ENCODE results near the gene MYO15B.

MYO15B gene

GRCh38 chr17:75607086-75607485 is 19.5 kb downstream of the MYO15B start:
- DNase-seq = no peak

GRCh38 chr17:75610103-75610984 is 22.7 kb downstream of the MYO15B start:
- DNase-seq = no peak

GRCh38 chr17:75611851-75612429 is 24.3 kb downstream of the MYO15B start:
- DNase-seq = no peak

- DNase-seq = no peak
Observed at GRCh38 chr17:75612906-75613626, 25.5 kb downstream of the MYO15B start.

GRCh38 chr17:75614006-75614405 is 26.4 kb downstream of the MYO15B start:
- DNase-seq = no peak

GRCh38 chr17:75614556-75615270 is 27.1 kb downstream of the MYO15B start:
- DNase-seq = no peak

- no peak for DNase-seq
Observed at GRCh38 chr17:75615301-75615700, 27.7 kb downstream of the MYO15B start.

- no peak for DNase-seq
Observed at GRCh38 chr17:75616521-75617122, 29.0 kb downstream of the MYO15B start.

- no peak for DNase-seq
Observed at GRCh38 chr17:75617218-75617617, 29.6 kb downstream of the MYO15B start.

- DNase-seq = no peak
Observed at GRCh38 chr17:75617675-75618074, 30.1 kb downstream of the MYO15B start.

GRCh38 chr17:75619506-75620431 is 32.2 kb downstream of the MYO15B start:
- peak; percentile 9 for DNase-seq

GRCh38 chr17:75621489-75621888 is 33.9 kb downstream of the MYO15B start:
- DNase-seq = no peak

- DNase-seq = no peak
Observed at GRCh38 chr17:75622076-75622475, 34.5 kb downstream of the MYO15B start.

GRCh38 chr17:75622771-75623273 is 35.2 kb downstream of the MYO15B start:
- no peak for DNase-seq

GRCh38 chr17:75623386-75623785 is 35.8 kb downstream of the MYO15B start:
- DNase-seq = no peak

GRCh38 chr17:75624021-75624420 is 36.4 kb downstream of the MYO15B start:
- no peak for DNase-seq

- no peak for DNase-seq
Observed at GRCh38 chr17:75624714-75625345, 37.2 kb downstream of the MYO15B start.

- DNase-seq = no peak
Observed at GRCh38 chr17:75625813-75626486, 38.4 kb downstream of the MYO15B start.

- DNase-seq = no peak
Observed at GRCh38 chr17:75626496-75627038, 39.0 kb downstream of the MYO15B start.

- no peak for DNase-seq
Observed at GRCh38 chr17:75627094-75627493, 39.5 kb downstream of the MYO15B start.
